ENCODE measurements around the gene PODXL2. TPM values are rescaled to one million over a fixed set of nuclear protein-coding genes. Genes with fewer than 3 reads are reported as not detected.

The PODXL2 gene
- total RNA-seq, 1 donor from 2014 or later: 25.7 TPM

DNA sequence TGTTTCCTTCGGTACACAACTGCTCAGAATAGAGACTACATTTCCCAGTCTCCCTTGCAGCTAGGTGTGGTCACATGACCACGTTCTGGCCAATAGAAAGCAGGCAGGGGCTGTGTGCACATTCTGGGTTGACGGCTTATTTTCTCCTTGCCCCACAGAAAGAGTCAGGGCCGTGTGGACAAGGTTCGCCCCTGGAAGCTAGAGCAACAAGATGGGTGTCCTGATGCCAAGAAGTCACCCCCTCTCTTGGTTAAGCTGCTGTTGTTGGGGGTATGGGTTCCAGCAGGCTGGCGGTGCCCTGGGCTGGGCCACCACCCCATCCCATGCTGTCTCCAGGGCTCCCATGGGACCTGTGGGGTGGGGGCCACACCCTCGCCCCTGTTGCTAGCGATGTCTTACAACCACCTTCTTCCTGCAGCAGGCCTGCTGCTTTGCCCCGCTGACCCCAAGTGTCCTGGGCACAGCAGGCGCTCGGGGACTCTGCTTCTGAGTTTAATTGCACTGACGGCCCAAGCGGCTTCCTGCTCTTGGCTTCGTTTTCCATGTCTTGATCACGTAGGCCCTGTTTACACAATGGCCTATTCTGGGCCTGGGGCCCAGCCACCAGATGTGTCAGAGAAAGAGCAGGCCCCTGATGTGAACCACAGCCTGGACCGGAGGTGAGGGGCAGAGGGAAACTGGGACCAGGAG lies 68.7 kb downstream of the PODXL2 start:
- Mint-ChIP-seq H3K27me3 (peaks cover 8% of the 10 kb centered on the region), H3K27ac (no peak overlapping the region), H3K4me3 (ENCODE audit: low read depth) (no peak overlapping the region), H3K4me1 (ENCODE audit: low read depth) (no peaks in the 10 kb centered on the region), H3K9me3 (ENCODE audit: low read depth) (no peaks in the 10 kb centered on the region), H3K36me3 (ENCODE audit: insufficient read depth) (no peaks in the 10 kb centered on the region)
- no peak for DNase-seq (ENCODE audit: low spot score, unreplicated experiment)
- TF ChIP-seq, protein P1, sequence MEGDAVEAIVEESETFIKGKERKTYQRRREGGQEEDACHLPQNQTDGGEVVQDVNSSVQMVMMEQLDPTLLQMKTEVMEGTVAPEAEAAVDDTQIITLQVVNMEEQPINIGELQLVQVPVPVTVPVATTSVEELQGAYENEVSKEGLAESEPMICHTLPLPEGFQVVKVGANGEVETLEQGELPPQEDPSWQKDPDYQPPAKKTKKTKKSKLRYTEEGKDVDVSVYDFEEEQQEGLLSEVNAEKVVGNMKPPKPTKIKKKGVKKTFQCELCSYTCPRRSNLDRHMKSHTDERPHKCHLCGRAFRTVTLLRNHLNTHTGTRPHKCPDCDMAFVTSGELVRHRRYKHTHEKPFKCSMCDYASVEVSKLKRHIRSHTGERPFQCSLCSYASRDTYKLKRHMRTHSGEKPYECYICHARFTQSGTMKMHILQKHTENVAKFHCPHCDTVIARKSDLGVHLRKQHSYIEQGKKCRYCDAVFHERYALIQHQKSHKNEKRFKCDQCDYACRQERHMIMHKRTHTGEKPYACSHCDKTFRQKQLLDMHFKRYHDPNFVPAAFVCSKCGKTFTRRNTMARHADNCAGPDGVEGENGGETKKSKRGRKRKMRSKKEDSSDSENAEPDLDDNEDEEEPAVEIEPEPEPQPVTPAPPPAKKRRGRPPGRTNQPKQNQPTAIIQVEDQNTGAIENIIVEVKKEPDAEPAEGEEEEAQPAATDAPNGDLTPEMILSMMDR (IDR thresholded peaks at IDR 0.05; ENCODE audit: unreplicated experiment): no peak

DNA sequence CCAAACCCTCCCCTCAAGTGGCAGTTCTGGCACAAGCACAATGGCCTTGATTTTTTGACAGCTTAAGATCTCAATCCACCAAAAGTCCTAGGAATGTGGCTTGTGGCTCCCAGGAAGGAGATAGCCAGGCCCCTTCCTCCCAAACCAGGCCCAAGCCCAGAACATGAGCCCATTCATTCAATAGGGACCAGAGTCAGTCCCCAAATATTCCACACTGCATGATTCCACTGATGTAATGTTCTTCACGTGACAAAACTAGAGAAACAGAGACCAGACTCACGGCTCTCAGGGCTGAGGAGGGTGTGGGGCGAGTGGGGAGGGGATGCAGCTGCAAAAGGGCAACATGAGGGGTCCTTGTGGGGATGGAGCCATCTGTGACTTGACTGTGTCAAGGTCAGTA lies 69.3 kb downstream of the PODXL2 start:
- Mint-ChIP-seq H3K4me1 (ENCODE audit: low read depth) (no peaks in the 10 kb centered on the region), H3K27me3 (peaks cover 11% of the 10 kb centered on the region), H3K27ac (no peak overlapping the region), H3K4me3 (ENCODE audit: low read depth) (no peak overlapping the region), H3K36me3 (ENCODE audit: insufficient read depth) (no peaks in the 10 kb centered on the region), H3K9me3 (ENCODE audit: low read depth) (peaks cover 3% of the 10 kb centered on the region)
- TF ChIP-seq, protein P1 (IDR thresholded peaks at IDR 0.05; ENCODE audit: unreplicated experiment): no peak
- no peak for DNase-seq (ENCODE audit: low spot score, unreplicated experiment)

DNA sequence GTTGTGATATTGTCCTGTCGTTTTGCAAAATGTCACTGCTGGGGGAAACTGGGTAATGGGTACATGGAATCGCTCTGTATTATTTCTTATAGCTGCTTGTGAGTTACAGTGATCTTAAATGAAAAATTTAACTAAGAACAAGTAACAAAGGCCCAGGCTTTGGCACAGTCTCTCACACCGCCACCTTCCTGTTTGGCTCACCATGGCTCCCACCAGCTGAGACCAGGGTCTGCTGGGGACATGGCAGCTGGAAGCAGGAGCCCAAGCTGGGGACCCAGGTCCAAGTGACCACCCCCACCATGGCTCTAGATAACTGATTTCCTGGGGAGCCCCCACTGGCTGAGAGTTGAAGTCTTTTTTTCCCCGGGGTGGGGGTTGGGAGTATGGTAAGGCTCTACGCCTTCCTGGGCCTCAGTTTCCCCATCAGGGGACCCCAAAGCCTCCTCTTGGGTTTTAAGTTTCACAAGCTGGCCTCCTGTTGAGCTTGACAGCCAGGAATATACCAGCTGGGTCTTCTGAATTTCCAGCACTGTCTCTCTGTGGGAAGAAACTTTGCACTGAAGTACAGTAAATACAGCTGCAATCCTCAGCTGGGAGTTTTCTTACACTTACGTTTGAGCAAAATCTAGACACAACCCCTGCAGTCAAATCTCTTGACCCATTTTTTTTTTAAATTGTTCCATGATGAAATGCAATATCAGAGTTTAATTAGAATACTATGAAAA lies 69.9 kb downstream of the PODXL2 start:
- H3K4me1 Mint-ChIP-seq (ENCODE audit: low read depth): no peaks in the 10 kb centered on the region
- no peak overlapping the region for H3K27ac Mint-ChIP-seq

GRCh38 chr3:127699416-127700300 lies 70.7 kb downstream of the PODXL2 start:
- Mint-ChIP-seq H3K27me3 (peaks cover 8% of the 10 kb centered on the region), H3K36me3 (ENCODE audit: insufficient read depth) (no peaks in the 10 kb centered on the region), H3K27ac (peak overlapping the region; percentile 38), H3K4me1 (ENCODE audit: low read depth) (no peaks in the 10 kb centered on the region), H3K4me3 (ENCODE audit: low read depth) (no peak overlapping the region), H3K9me3 (ENCODE audit: low read depth) (peaks cover 8% of the 10 kb centered on the region)
- DNase-seq (ENCODE audit: low spot score, unreplicated experiment): no peak
- TF ChIP-seq, protein P1 (IDR thresholded peaks at IDR 0.05; ENCODE audit: unreplicated experiment): no peak

More for the DNA sequence above, 69.9 kb downstream of the PODXL2 start:
- no peak for DNase-seq (ENCODE audit: low spot score, unreplicated experiment)
- no peak overlapping the region for H3K4me3 Mint-ChIP-seq (ENCODE audit: low read depth)
- peaks cover 8% of the 10 kb centered on the region for H3K27me3 Mint-ChIP-seq
- TF ChIP-seq, protein P1 (IDR thresholded peaks at IDR 0.05; ENCODE audit: unreplicated experiment): no peak
- H3K9me3 Mint-ChIP-seq (ENCODE audit: low read depth): peaks cover 8% of the 10 kb centered on the region
- no peaks in the 10 kb centered on the region for H3K36me3 Mint-ChIP-seq (ENCODE audit: insufficient read depth)

DNA sequence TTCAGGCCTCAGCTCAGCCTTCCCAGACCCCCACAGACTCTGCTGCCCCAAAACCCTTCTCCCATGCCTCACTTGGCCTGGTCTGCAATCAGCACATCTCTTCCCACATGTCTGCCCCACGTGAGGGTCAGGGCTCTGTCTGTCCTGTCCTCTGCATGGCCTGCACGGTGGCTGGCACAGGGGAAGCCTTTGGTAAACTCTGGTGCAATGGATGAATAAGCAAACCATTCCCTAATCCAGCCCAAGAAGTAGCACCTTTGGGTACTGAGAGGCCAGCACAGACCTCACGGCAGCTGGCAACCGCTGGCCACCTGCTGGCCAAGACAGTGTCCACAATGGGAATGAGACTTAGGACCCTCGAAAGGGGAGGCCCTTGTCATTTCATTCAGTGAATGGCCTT lies 71.4 kb downstream of the PODXL2 start:
- Mint-ChIP-seq H3K27me3 (peaks cover 8% of the 10 kb centered on the region), H3K4me3 (ENCODE audit: low read depth) (no peak overlapping the region), H3K27ac (no peak overlapping the region), H3K4me1 (ENCODE audit: low read depth) (no peaks in the 10 kb centered on the region), H3K36me3 (ENCODE audit: insufficient read depth) (no peaks in the 10 kb centered on the region), H3K9me3 (ENCODE audit: low read depth) (peaks cover 8% of the 10 kb centered on the region)
- no peak for DNase-seq (ENCODE audit: low spot score, unreplicated experiment)
- TF ChIP-seq, protein P1 (IDR thresholded peaks at IDR 0.05; ENCODE audit: unreplicated experiment): peak; percentile 26

Measured in progenitor cell of endocrine pancreas (in vitro differentiated cells).